ENCODE results near the gene IL37.
"Not testable (repeated sequence)": the region's sequence is repeated elsewhere in the genome, so short reads cannot be mapped to it uniquely, and the experiment has no call there.

The IL37 gene

GRCh38 chr2:112891385-112891831 lies 19.6 kb upstream of the IL37 start:
- DNase-seq (ENCODE audit: low spot score): no peak

GRCh38 chr2:112893752-112894151 lies 17.2 kb upstream of the IL37 start:
- DNase-seq (ENCODE audit: low spot score): no peak

GRCh38 chr2:112896909-112897623 lies 13.9 kb upstream of the IL37 start:
- no peak for DNase-seq (ENCODE audit: low spot score)

GRCh38 chr2:112897624-112897978 lies 13.4 kb upstream of the IL37 start:
- no peak for DNase-seq (ENCODE audit: low spot score)

GRCh38 chr2:112901431-112902065 lies 9.4 kb upstream of the IL37 start:
- DNase-seq (ENCODE audit: low spot score): not testable (repeated sequence)

GRCh38 chr2:112902816-112903215 lies 8.1 kb upstream of the IL37 start:
- DNase-seq (ENCODE audit: low spot score): no peak

- no peak for DNase-seq (ENCODE audit: low spot score)
These were observed 6.1 kb upstream of the IL37 start for GRCh38 chr2:112904883-112905282.

GRCh38 chr2:112906276-112906675 lies 4.7 kb upstream of the IL37 start:
- DNase-seq (ENCODE audit: low spot score): no peak

- DNase-seq (ENCODE audit: low spot score): no peak
These were observed 3.7 kb upstream of the IL37 start for GRCh38 chr2:112907001-112907949.

GRCh38 chr2:112908559-112908958 lies 2.4 kb upstream of the IL37 start:
- DNase-seq (ENCODE audit: low spot score): not testable (repeated sequence)

- no peak for DNase-seq (ENCODE audit: low spot score)
These were observed 746 bp upstream of the IL37 start for GRCh38 chr2:112910219-112910618.

GRCh38 chr2:112912403-112912802 lies 1.4 kb downstream of the IL37 start:
- no peak for DNase-seq (ENCODE audit: low spot score)

- DNase-seq (ENCODE audit: low spot score): no peak
These were observed 4.6 kb downstream of the IL37 start for GRCh38 chr2:112915300-112916144.

GRCh38 chr2:112916145-112916571 lies 5.2 kb downstream of the IL37 start:
- DNase-seq (ENCODE audit: low spot score): no peak

GRCh38 chr2:112916625-112917247 lies 5.8 kb downstream of the IL37 start:
- DNase-seq (ENCODE audit: low spot score): no peak

- DNase-seq (ENCODE audit: low spot score): no peak
These were observed 6.9 kb downstream of the IL37 start for GRCh38 chr2:112917856-112918255.

- no peak for DNase-seq (ENCODE audit: low spot score)
These were observed 7.3 kb downstream of the IL37 start for GRCh38 chr2:112918256-112918655.

GRCh38 chr2:112919086-112919485 lies 8.1 kb downstream of the IL37 start:
- no peak for DNase-seq (ENCODE audit: low spot score)

- DNase-seq (ENCODE audit: low spot score): peak; percentile 29
These were observed 10.1 kb downstream of the IL37 start for GRCh38 chr2:112920923-112921532.

GRCh38 chr2:112921982-112922381 lies 11.0 kb downstream of the IL37 start:
- no peak for DNase-seq (ENCODE audit: low spot score)
